Activated B cell treated with CpG ODN at 0.5 μM for 24 hours (primary cell): ENCODE measurements around the gene SLC16A10. TPM values are rescaled to one million over a fixed set of nuclear protein-coding genes. Genes with fewer than 3 reads are reported as not detected.

Experiments
- ATAC-seq: fragments of 200-7000 bp; cut with Tn5 transposase; one replicate; pipeline ENCODE4 v1.10.0; 2021; ENCODE audit warnings: low read depth, mild to moderate bottlenecking, moderate library complexity
- CTCF ChIA-PET: fragments of 350-600 bp; sonication (Branson Sonifier 250); formaldehyde crosslinking; loops from one replicate; lab custom pipeline; 2021; ENCODE audit warnings: antibody characterized with exemption; lab: Charles Lee
- POLR2A ChIA-PET: fragments of 350-600 bp; sonication (Branson Sonifier 250); formaldehyde crosslinking; loops from one replicate; lab custom pipeline; 2021; ENCODE audit warnings: antibody characterized with exemption; lab: Charles Lee
- DNase-seq: peaks from one replicate; pipeline ENCODE4 v3.0.0; 2022
- H3K27ac Mint-ChIP-seq: one replicate; pipeline ENCODE4 v1.8.0; 2020; ENCODE audit warnings: mixed read lengths
- H3K27me3 Mint-ChIP-seq: one replicate; pipeline ENCODE4 v1.8.0; 2021; ENCODE audit warnings: mixed read lengths
- H3K36me3 Mint-ChIP-seq: one replicate; pipeline ENCODE4 v1.8.0; 2021; ENCODE audit warnings: low read depth, mixed read lengths
- H3K4me1 Mint-ChIP-seq: one replicate; pipeline ENCODE4 v1.8.0; 2021; ENCODE audit warnings: mixed read lengths
- H3K4me3 Mint-ChIP-seq: one replicate; pipeline ENCODE4 v1.8.0; 2020; ENCODE audit warnings: mild to moderate bottlenecking, mixed read lengths
- H3K9me3 Mint-ChIP-seq: one replicate; pipeline ENCODE4 v1.8.0; 2020; ENCODE audit warnings: mixed read lengths
- CTCF ChIP-seq: fragments of 200-600 bp; IDR thresholded peaks from one replicate; pipeline ENCODE4 v1.8.0; 2022; ENCODE audit warnings: antibody characterized with exemption, mild to moderate bottlenecking
- intact Hi-C: fragments of 100-400 bp; cut with micrococcal nuclease; formaldehyde crosslinking; loops from one replicate; pipeline ENCODE4 v1.15.1; 2024
- total RNA-seq: library from RNA; stranded (reverse); gene quantifications from 2 replicates; pipeline ENCODE4 v1.2.3, GENCODE V29; 2022

Gene SLC16A10
- total RNA-seq, 1 donor from 2014 or later, result 0.13 TPM

DNA sequence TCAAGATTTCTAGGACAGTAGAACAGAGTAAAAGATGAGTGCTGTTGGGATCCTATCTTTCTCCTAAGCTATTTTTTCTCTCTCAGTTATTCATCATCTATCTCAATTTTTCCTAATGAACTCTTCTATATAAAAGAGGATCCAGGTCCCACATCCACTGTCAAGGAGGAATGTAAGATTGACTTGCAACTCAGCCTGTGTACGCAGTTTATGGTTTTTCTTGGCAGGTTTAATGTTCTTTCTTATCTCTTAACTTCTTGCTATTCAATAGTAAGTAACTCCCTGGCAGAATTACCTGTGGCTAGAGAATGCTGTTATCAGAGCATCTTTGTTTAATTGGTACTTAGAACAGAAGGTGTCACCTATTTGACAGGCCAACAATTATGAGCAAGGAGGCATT is 60.8 kb downstream of the SLC16A10 start:
- Mint-ChIP-seq H3K4me1 (no peaks in the 10 kb centered on the region), H3K4me3 (no peak overlapping the region), H3K36me3 (no peaks in the 10 kb centered on the region), H3K9me3 (no peaks in the 10 kb centered on the region), H3K27me3 (no peaks in the 10 kb centered on the region), H3K27ac (no peak overlapping the region)
- intact Hi-C loops, result no loop called here
- TF ChIP-seq CTCF, result no peak
- ChIA-PET CTCF (no interaction called here), POLR2A (no interaction called here)
- ATAC-seq, result no peak
- DNase-seq, result no peak

DNA sequence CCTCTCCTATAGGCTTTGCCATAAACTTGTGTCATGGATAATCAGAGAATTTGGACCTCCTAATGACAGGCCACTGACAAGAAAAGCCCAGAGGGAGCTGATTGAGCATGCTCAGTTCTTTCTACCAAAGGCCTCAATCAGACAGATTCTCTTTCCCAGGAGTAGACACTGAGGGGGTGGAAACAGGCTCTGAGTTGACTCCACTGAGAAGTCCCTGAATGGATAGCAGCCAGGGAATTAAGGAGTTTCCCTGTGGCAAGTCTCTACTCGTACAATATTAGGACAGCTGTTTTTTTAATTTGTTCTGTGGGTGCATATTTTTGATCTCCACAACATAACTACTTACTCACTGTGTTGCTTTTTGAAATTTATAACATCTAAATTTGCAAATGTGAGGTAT is 63.3 kb downstream of the SLC16A10 start:
- Mint-ChIP-seq H3K4me1 (no peaks in the 10 kb centered on the region), H3K27ac (no peak overlapping the region), H3K4me3 (no peak overlapping the region), H3K27me3 (peaks cover 2% of the 10 kb centered on the region), H3K36me3 (no peaks in the 10 kb centered on the region), H3K9me3 (no peaks in the 10 kb centered on the region)
- no peak for DNase-seq
- intact Hi-C loops, result no loop called here
- ChIA-PET POLR2A (no interaction called here), CTCF (no interaction called here)
- no peak for TF ChIP-seq CTCF
- ATAC-seq, result no peak

- intact Hi-C loops, result no loop called here
- no peak for TF ChIP-seq CTCF
- no peak overlapping the region for H3K27ac Mint-ChIP-seq
- peaks cover 2% of the 10 kb centered on the region for H3K9me3 Mint-ChIP-seq
- ATAC-seq (no peak), DNase-seq (no peak)
- H3K27me3 Mint-ChIP-seq, result peaks cover 2% of the 10 kb centered on the region
- POLR2A ChIA-PET, result no interaction called here
- CTCF ChIA-PET, result no interaction called here
- H3K4me3 Mint-ChIP-seq, result no peak overlapping the region
- no peaks in the 10 kb centered on the region for H3K36me3 Mint-ChIP-seq
- no peaks in the 10 kb centered on the region for H3K4me1 Mint-ChIP-seq
These were observed 67.7 kb downstream of the SLC16A10 start for GRCh38 chr6:111154981-111155380.

- Mint-ChIP-seq H3K4me1 (no peaks in the 10 kb centered on the region), H3K36me3 (no peaks in the 10 kb centered on the region), H3K9me3 (peaks cover 2% of the 10 kb centered on the region), H3K27ac (no peak overlapping the region), H3K27me3 (peaks cover 2% of the 10 kb centered on the region), H3K4me3 (no peak overlapping the region)
- POLR2A ChIA-PET, result no interaction called here
- CTCF ChIA-PET, result no interaction called here
- intact Hi-C loops, result no loop called here
- ATAC-seq (no peak), DNase-seq (no peak)
- TF ChIP-seq CTCF, result no peak
These were observed 70.1 kb downstream of the SLC16A10 start for GRCh38 chr6:111157412-111157811.

DNA sequence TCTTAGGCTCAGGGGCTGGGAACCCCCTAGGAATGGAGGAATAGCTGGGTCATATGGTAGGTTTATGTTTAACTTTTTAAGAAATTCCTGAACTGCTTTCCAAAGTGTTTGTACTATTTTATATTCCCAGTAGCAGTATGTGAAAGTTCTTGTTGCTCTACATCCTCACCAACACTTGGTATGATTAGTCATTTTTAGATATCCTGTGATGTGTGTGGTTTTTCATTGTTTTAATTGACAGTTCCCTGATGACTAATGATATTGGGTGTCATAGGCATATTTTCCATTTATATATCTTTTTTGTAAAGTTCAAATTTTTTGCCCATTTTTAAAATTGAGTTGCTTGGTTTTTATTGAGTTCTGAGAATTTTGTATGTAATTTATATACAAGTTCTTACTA is 72.3 kb downstream of the SLC16A10 start:
- Mint-ChIP-seq H3K27me3 (no peaks in the 10 kb centered on the region), H3K4me1 (no peaks in the 10 kb centered on the region), H3K27ac (no peak overlapping the region), H3K9me3 (peaks cover 6% of the 10 kb centered on the region), H3K4me3 (no peak overlapping the region), H3K36me3 (peaks cover 4% of the 10 kb centered on the region)
- ChIA-PET POLR2A (no interaction called here), CTCF (no interaction called here)
- no peak for ATAC-seq
- no peak for TF ChIP-seq CTCF
- DNase-seq, result no peak
- intact Hi-C loops, result no loop called here
